HepG2 (cell line): ENCODE results near the gene LDHAL6B.

ENCODE experiments used
- FOXM1 ChIP-seq: sonication (generic); formaldehyde crosslinking; IDR thresholded peaks from 2 replicates; pipeline ENCODE4 v1.5.0; 2020; ENCODE audit warnings: missing genetic modification reagents
- HNRNPLL ChIP-seq: fragments of 200-400 bp; formaldehyde crosslinking; IDR thresholded peaks from 2 replicates; pipeline ENCODE4 v1.6.1; 2017; ENCODE audit warnings: mild to moderate bottlenecking, low read depth, low read length; ENCODE audit not compliant: poor library complexity, severe bottlenecking
- MYC ChIP-seq: sonication (generic); formaldehyde crosslinking; IDR thresholded peaks from 2 replicates; pipeline ENCODE4 v1.9.0; 2021; ENCODE audit warnings: missing genetic modification reagents, borderline replicate concordance
- NFYB ChIP-seq: sonication (generic); formaldehyde crosslinking; IDR thresholded peaks from 2 replicates; pipeline ENCODE4 v1.4.0; 2020; ENCODE audit warnings: missing genetic modification reagents
- POLR2AphosphoS2 ChIP-seq: IDR thresholded peaks from 2 replicates; pipeline ENCODE4 v1.6.1; 2011; ENCODE audit warnings: low read depth, low read length, improper control_type of control experiment
- SP1 ChIP-seq, 2 experiments: fragments of 450-650 bp in 1 of 2; sonication (generic) in 1 of 2; formaldehyde crosslinking in 1 of 2; IDR thresholded peaks; 2 replicates each; pipeline versions ENCODE4 v1.4.0 to v1.6.1; 2016 to 2020; ENCODE audit warnings: missing genetic modification reagents in 1 of 2

- TF ChIP-seq HNRNPLL (no peak), SP1 (IDR thresholded peaks at IDR 0.05) (no peak), SP1 (CRISPR knock-in tag; IDR thresholded peaks at IDR 0.05) (no peak), FOXM1 (CRISPR knock-in tag) (no peak), POLR2AphosphoS2 (no peak), MYC (CRISPR knock-in tag) (no peak), NFYB (CRISPR knock-in tag) (no peak)
Measured at GRCh38 chr15:59237119-59237855, 30.6 kb downstream of the LDHAL6B start.
